ENCODE data around the gene B3GNT5.

GRCh38 chr3:183317886-183318865 is 65.1 kb downstream of the B3GNT5 start:
- TF ChIP-seq POLR2A (IDR thresholded peaks at IDR 0.05) (no peak), CTCF (IDR thresholded peaks at IDR 0.05) (no peak)

All from uterus (tissue), 2 donors.